ENCODE data around the gene GRK3. TPM values are rescaled to one million over a fixed set of nuclear protein-coding genes. Genes with fewer than 3 reads are reported as not detected.

Gene GRK3
- total RNA-seq, 1 donor from 2014 or later, result 3.7 TPM

DNA sequence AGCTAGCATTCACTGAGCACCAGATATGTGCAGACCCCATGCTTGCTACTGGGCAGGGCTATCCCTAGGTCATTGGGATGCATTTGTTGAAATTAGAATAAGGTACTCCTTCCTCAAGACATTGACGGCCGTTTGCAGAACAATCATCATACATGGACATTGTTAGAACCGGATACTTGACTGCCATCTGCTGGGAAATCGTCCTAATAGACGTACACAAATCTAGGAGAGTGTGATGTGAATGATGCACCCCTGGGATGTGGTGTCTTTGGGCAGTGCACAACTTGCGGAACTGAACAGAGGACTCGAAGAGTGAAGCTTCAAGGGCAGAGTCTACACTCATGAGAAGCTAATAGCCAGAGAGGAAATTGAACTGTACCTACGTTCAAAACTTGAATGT is 213.4 kb downstream of the GRK3 start:
- no peak for DNase-seq
- intact Hi-C loops (cut with DNase I), result loop anchor here (10.0 kb wide), 1 partner anchor 73 kb away; no protein-coding TSS in a partner anchor
- no peak for ATAC-seq (ENCODE audit: poor library complexity)

Other genes starting within 250 kb of the GRK3 start
- 114 TPM for gene MYO18B, start 177.5 kb downstream of the GRK3 start, total RNA-seq

Data from Right ventricle myocardium superior (tissue), 1 donor.